HuH-7 (cell line): ENCODE results near the gene SPATA33.
"Not testable (repeated sequence)": the region's sequence is repeated elsewhere in the genome, so short reads cannot be mapped to it uniquely, and the experiment has no call there.

Source experiments
- DNase-seq: peaks from one replicate; pipeline ENCODE4 v3.0.0; 2011; ENCODE audit warnings: low spot score

The SPATA33 gene

DNA sequence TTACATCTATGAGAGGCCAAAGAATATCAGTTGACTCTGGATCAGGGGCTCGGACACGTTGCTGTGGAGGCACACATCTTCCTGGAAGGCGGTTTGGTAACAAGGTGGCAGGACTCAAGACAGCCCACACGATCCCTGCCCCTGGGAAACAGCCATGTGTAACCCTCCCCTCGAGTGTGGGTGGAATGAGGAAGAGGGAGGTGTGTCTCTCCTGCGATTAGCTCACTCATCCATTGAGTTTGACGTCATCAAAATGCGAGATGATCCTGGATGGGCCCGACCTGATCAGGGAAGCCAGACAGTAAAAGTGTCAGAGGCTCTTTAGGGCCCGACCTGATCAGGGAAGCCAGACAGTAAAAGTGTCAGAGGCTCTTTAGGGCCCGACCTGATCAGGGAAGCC, 6.6 kb downstream of the SPATA33 start:
- DNase-seq: not testable (repeated sequence)

DNA sequence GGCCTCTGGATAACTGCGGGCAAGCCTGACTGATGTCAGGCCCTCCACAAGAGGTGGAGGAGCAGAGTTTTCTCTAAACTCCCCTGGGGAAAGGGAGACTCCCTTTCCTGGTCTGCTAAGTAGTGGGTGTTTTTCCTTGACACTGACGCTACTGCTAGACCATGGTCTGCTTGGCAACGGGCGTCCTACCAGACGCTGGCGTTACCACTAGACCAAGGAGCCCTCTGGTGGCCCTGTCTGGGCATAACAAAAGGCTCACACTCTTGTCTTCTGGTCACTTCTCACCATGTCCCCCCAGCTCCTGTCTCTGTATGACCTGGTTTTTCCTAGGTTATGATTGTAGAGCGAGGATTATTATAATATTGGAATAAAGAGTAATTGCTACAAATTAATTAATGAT, 9.4 kb downstream of the SPATA33 start:
- not testable (repeated sequence) for DNase-seq

DNA sequence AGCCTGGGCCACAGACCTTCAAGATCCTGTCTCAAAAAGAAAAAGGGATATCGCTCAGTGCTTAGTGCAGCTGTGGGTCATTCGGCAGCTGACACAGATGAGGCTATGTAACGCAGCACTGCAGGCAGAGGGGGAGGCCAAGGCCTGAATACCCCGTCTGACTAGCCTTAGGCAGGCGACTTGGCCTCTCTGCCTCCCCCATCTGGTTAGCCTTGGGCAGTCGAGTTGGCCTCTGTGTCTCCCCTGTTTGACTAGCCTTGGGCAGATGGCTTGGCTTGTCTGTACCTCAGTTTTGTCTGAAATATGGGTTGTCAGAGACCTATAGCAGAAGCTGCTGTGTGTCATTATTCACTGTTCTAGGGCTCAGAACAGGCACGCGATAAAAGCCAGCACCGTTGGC, 10.0 kb downstream of the SPATA33 start:
- no peak for DNase-seq

DNA sequence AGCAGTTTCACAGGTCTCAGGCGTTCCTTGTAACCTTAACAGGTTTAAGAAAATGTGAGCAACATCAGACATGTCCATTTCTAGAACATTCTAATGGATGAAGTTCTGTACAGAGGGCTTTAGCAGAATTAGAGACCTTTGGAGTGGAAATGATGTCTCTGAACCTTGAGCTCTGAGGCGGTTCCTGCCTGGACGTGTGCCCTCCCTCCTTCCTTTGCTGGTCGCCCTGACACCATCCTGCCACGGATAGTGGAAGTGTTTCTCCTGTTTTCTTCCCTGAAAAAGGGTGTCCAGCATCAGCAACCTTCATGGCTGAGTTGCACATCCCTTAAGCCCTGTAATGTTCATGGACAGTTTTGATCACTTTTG, 11.1 kb downstream of the SPATA33 start:
- no peak for DNase-seq

DNA sequence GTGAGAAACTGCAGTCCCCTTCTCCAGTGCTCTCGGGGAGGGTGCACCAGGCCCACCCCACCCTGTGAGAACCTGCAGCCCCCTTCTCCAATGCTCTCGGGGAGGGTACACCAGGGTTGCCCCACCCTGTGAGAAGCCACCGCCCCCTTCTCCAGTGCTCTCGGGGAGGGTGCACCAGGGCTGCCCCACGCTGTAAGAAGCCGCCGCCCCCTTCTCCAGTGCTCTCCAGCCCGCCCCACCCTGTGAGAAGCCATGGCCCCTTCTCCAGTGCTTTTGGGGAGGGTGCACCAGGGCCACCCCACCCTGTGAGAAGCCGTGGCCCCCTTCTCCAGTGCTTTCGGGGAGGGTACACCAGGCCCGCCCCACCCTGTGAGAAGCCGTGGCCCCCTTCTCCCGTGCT, 12.1 kb downstream of the SPATA33 start:
- no peak for DNase-seq

DNA sequence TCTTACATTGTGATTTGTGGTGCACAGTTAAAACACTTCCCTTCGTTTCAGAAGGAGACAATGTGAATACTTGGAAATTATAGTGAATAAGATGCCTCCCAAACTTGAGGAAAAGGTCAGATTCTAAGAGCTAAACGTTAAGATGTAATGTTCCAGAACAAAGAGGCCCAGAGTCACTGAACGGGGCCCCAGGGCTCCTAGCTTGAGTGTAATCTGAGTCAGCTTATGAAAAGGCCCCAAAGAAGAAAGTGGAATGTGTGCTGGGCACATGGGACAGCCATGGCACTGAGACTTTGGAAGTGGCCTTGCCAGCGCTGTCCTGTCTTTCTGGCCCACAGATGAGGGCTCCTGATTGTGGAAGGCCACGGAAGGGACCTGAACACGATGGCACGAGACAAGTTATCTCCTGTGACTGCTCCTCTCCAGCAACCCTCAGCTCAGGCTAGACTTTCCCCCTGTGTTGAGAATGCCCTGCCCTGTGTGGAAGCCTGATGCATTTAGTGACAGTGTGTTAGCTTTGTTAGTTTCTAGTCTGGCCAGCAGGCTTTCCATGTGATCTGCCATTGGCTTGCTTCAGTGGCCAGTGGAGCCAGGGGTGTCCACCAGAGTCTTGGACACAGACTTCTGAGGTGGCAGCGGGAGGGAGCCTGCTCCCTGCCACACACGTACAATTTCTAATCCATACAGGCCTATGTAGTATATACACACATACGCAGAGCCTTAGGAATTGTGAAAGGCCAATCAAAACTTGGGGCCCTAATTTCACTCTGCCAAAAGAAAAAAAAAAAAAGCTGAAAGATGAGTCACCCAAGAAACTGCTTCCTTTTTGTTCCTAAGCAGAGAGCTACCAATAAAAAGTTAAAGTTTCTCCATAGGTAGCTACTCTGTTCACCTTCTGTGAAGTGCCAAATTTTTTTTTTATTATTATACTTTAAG, 13.1 kb downstream of the SPATA33 start:
- no peak for DNase-seq

DNA sequence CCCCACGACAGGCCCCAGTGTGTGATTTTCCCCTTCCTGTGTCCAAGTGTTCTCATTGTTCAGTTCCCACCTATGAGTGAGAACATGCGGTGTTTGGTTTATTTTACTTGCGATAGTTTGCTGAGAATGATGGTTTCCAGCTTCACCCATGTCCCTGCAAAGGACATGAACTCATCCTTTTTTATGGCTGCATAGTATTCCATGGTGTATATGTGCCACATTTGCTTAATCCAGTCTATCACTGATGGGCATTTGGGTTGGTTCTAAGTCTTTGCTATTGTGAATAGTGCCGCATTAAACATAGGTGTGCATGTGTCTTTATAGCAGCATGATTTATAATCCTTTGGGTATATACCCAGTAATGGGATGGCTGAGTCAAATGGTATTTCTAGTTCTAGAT, 13.9 kb downstream of the SPATA33 start:
- not testable (repeated sequence) for DNase-seq

DNA sequence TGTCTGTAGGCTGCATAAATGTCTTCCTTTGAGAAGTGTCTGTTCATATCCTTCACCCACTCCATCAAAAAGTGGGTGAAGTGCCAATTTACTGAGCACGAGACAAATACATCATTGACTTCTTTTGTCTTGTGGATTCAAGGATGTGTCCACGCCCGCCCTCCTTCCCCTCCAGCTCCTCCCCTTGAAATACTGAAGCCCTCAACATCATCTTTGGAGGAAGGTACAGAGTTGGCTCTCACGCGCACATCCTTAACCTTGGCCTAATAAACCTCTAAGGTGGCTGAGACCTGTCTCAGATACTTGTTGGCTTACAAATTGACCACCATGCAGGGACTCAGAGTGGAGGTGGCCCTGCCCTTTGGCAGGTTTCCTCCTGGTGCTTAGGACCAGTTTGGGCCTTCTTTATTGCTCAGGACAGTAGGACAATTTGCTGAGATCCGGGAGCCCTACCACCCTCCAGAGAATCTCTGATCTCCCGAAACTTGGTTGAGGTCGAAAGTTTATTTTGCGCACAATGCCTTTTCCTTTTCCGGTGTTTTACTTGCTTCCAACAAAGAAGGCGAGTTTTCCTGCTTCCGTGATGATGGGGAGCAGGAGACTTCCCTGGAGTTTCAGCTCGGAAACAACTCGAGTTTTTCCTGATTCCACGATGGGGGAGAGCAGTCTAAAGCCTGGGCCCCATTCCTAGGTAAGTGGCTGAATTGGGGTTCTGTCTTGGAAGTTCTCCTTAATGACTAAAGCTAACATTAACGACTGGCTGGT, 14.7 kb downstream of the SPATA33 start:
- no peak for DNase-seq

DNA sequence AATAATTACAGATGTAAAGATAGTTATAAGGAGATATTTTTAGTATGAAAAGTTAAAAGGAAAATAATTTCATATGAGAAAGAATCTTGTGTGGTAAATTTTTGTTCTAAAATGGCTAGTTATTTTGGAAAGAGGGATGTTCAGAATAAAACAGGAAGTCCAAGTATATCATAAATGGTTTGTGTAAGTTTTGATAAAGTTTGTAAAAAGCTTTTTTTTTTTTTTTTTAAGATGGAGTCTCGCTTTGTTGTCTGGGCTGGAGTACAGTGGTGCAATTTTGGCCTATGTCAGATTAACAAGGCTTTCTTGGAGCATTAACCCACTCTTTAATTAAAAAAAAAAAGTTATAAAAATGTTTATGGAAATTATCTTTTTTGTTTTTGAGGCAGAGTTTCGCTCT, 20.6 kb downstream of the SPATA33 start:
- no peak for DNase-seq

DNA sequence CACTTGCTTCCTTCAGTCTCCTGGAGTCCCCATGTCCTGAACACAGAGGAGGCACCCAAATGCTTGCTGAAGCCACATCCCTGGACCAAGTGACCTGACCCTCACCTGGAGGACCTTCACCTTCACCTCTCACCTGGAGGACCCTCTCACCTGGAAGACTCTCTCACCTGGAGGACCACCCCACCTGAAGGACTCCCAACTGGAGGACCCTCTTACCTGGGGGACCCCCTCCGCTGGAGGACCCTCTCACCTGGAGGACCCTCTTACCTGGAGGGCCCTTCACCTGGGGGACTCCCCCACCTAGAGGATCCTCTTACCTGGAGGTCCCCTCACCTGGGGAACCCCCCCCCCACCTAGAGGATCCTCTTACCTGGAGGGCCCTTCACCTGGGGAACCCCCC, 28.3 kb downstream of the SPATA33 start:
- no peak for DNase-seq

DNA sequence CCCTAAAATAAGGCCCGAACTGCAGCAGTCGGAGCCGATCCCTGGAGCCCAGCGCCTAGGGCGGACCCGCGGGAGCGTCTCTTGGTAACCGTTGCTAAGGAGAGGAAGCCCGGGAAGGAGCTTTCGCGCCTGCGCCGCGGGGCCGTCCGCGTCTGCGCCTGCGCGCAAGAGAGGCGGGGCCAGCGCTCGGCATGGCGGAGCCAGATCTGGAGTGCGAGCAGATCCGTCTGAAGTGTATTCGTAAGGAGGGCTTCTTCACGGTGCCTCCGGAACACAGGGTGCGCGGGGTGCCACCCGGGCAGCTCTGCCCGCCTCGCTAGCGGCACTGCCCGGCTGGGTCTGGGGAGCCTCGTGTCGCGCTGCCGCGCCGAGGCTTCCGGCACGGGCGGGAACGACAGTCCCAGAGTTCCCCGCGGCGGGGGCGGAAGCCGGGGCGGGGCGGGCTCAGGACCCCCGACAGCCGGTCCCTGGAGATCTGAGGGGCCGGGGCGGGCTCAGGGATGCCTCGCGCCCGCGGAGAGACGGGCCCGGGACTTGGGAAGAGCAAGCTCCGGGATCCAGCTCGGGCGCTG, 29.0 kb downstream of the SPATA33 start, which contains the start of gene CDK10:
TSS of gene CDK10 (plus strand) at position 170 of the 572 bp plus-strand sequence. CDS start at position 192, 22 bp downstream.
- DNase-seq: peak; percentile 99

DNA sequence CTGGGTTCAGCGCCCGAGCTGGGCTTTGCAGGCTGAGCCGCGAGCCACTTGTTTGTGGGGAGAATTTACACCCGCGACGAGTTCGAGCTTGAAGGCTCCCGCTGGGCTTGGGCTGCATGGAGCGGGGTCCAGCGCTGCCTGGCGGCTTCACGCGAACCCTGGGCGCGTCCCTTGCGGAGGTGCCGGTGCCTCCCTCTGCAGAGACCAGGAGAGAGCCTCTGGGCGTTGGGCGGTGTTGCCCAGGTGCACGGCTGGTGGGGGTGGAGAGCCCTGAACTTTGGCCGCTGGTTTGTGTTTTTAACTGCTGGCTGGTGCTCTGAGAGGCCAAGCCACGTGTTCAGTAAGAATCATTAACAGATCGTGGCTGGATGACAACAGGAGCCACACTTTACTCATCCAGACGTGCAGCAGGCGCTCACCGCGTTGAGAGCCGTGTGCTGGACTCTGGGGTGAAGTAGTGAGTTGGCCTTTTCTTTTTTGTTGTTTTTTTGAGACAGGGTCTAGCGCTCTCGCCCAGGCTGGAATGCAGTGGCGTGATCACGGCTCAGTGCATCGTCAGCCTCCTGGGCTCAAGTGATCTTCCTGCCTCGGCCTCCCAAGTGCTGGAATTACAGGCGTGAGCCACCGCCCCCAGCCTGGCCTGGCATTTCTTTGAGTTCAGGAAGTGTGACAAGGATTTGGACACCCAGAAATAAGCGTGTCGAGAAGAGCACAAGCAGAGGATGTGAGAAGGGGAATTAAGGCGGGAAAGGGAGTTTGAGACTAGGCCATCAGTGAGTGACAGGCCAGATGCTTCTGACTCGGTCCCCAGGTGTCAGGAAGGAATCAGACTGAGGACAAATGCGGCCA, 29.7 kb downstream of the SPATA33 start:
- peak; percentile 99 for DNase-seq

DNA sequence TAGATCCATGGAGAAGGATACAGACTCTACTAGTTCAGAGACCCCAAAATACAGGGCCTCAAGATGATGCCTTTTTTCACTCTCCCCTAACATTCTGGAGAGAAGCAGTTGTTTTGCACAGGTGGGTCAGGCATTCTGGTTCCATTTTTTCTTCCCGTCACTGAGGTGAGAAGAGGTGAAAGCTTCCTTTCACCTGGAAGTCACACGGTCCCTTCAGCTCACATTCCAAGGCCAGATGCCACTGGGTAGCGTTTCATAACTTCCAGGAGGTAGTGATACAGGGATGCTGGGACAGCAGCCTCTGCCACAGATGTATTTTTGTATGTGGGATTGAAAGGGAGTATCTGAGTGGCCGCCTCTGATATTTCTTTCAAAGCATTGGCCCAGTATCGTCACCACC, 30.8 kb downstream of the SPATA33 start:
- DNase-seq: no peak

DNA sequence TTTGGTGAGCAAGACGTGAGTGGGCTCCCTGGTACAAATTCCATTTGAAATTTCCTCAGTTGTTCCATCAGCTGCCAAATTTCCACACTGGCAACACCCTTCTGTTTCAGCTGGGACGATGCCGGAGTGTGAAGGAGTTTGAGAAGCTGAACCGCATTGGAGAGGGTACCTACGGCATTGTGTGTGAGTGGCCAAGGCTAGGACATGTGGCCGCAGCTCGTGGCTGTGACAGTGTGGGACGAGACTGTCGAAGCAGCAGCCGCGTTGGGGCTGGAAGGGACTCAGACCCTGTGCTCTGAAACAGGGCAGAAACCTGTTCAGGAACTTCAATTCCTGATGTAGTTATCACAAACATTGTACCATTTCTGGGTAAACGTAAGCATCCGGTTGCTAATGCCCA, 31.5 kb downstream of the SPATA33 start:
- DNase-seq: no peak

DNA sequence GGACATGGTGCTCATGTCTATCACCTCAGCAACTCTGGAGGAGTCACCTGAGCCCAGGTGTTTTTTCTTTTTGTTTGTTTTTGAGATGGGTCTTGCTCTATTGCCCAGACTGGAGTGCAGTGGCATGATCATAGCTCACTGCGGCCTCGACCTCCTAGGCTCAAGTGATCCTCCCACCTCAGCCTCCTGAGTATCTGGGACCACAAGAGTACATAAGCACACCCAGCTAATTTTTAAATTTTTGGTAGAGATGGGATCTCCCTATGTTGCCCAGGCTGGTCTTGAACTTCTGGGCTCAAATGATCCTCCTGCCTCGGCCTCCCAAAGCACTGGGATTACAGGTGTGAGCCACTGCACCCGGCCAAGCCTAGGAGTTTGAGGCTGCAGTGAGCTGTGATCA, 32.0 kb downstream of the SPATA33 start:
- DNase-seq: not testable (repeated sequence)

DNA sequence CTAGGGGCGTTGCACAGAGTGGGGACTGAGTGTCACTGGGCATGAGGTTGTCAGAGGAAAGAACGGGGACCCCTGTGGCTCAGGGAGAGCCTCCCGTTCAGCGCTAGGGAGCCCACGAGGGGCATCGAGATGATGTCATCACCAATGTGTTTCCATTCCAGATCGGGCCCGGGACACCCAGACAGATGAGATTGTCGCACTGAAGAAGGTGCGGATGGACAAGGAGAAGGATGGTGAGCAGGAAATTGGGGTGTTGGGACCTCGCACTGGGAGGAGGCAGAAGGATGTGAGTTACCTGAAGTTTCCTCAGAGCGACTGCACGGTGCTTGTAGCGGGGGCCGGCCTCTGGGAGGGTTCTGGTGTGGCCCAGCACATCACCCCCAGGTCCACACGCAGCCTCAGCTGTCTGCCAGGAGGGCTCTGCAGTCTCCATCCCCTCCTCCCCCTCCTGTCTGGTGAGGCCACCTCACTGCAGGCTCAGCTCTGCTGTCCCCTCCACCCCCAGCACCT, 32.8 kb downstream of the SPATA33 start:
- no peak for DNase-seq

DNA sequence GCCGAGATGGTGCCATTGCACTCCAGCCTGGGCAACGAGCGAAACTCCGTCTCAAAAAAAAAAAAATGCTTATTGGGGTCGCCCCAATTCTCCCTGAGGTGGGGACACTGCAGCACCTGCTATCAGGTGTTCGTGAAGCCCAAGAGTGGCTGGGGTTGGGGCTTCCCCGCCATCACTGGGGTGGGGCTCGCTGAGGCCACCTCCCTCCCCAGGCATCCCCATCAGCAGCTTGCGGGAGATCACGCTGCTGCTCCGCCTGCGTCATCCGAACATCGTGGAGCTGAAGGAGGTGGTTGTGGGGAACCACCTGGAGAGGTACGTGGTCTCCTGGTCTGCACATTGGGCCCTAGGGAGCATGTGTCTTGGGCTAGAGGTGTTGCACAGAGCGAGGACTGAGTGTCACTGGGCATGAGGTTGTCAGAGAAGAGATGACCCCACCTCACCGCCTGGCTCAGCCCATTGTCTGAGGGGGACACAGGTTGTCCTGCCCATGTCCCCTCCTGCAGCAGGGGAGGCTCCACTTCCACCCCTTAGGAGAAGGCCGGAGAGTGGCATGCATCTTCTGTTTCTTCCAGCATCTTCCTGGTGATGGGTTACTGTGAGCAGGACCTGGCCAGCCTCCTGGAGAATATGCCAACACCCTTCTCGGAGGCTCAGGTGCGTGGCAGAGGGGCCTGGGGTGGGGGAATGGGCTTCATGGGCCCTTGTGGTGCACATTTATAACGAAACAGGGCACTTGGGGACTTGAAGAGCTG, 33.8 kb downstream of the SPATA33 start:
- no peak for DNase-seq

DNA sequence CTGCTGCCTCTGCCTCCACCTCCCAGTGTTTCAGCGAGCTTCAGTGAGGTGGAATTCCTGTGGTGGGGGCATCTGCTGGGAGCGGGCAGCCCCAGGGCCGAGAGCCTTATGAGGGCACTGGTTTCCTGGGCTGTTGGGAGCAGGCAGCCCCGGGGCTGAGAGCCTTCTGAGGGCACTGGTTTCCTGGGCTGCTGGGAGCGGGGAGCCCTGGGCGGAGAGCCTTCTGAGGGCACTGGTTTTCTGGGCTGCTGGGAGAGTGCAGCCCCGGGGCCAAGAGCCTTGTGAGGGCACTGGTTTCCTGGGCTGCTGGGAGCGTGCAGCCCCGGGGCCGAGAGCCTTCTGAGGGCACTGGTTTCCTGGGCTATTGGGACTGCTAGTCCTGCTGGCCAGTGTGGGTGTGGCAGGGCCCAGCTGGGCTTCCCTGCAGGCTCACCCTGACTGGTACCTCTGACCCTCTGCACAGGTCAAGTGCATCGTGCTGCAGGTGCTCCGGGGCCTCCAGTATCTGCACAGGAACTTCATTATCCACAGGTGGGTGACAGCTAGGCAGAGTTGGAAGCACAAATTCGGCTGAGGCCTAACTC, 34.4 kb downstream of the SPATA33 start:
- no peak for DNase-seq

DNA sequence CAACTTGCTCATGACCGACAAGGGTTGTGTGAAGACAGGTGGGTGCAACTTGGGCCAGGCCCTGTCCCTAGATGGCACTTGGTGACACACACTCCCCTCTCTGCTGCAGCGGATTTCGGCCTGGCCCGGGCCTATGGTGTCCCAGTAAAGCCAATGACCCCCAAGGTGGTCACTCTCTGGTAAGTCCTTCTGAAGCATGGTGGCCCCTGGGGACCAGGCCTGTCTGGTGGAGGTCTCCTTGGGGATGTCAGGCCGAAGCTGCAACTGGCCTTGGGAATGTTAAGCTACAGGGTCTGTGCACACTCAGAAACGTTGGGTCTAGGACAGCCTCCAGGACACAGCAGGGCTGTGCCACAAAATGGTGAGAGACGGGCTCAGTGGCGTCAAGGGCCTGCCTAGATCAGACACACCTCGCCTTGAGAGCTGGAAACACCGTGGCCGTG, 35.7 kb downstream of the SPATA33 start:
- DNase-seq: no peak
